NOMO-1 (cell line): ENCODE measurements around the gene GSG1L2.
"Not testable (repeated sequence)": the region's sequence is repeated elsewhere in the genome, so short reads cannot be mapped to it uniquely, and the experiment has no call there.

Source experiments
- DNase-seq, 2 experiments: peaks; one replicate each; lab custom pipeline; 2025; ENCODE audit not compliant: unreplicated experiment in 2 of 2; lab: John Stamatoyannopoulos, UW

The GSG1L2 gene

GRCh38 chr17:9790889-9791876, 30.7 kb downstream of the GSG1L2 start, which contains the start of gene DHRS7C:
DHRS7C (minus strand) TSS chr17:9791592; CDS start chr17:9791284, 308 bp downstream.
- DNase-seq = no peak

- DNase-seq = no peak
Observed at GRCh38 chr17:9790316-9790715, 31.6 kb downstream of the GSG1L2 start.

- no peak for DNase-seq
Observed at GRCh38 chr17:9788601-9789000, 33.3 kb downstream of the GSG1L2 start.

GRCh38 chr17:9784544-9784943, 37.3 kb downstream of the GSG1L2 start:
- no peak for DNase-seq

GRCh38 chr17:9783465-9783864, 38.4 kb downstream of the GSG1L2 start:
- DNase-seq = not testable (repeated sequence)

GRCh38 chr17:9783050-9783449, 38.8 kb downstream of the GSG1L2 start:
- no peak for DNase-seq

GRCh38 chr17:9780552-9780951, 41.3 kb downstream of the GSG1L2 start:
- DNase-seq = no peak

- no peak for DNase-seq
Observed at GRCh38 chr17:9776911-9777310, 45.0 kb downstream of the GSG1L2 start.

GRCh38 chr17:9772658-9773057, 49.2 kb downstream of the GSG1L2 start:
- no peak for DNase-seq

GRCh38 chr17:9771465-9771864, 50.4 kb downstream of the GSG1L2 start:
- DNase-seq = no peak

- no peak for DNase-seq
Observed at GRCh38 chr17:9769036-9769695, 52.7 kb downstream of the GSG1L2 start.

- peak in 1 of 2 experiments; percentile 10 for DNase-seq
Observed at GRCh38 chr17:9768381-9768934, 53.4 kb downstream of the GSG1L2 start.

- no peak for DNase-seq
Observed at GRCh38 chr17:9767432-9767991, 54.4 kb downstream of the GSG1L2 start.

GRCh38 chr17:9766970-9767369, 54.9 kb downstream of the GSG1L2 start:
- DNase-seq = no peak

- no peak for DNase-seq
Observed at GRCh38 chr17:9765322-9765721, 56.6 kb downstream of the GSG1L2 start.

- no peak for DNase-seq
Observed at GRCh38 chr17:9763643-9764042, 58.2 kb downstream of the GSG1L2 start.

- peak in 1 of 2 experiments; percentile 1 for DNase-seq
Observed at GRCh38 chr17:9760266-9760665, 61.6 kb downstream of the GSG1L2 start.

- no peak for DNase-seq
Observed at GRCh38 chr17:9755083-9755482, 66.8 kb downstream of the GSG1L2 start.
